KOPT-K1 (cell line): ENCODE data around the gene CNNM3.

Experiments
- H3K27ac ChIP-seq: fragments of 200-600 bp; sonication (generic); 2 replicates; pipeline ENCODE4 v1.5.1; 2016; ENCODE audit warnings: antibody characterized with exemption, mild to moderate bottlenecking, low read depth, low read length; ENCODE audit not compliant: poor library complexity, severe bottlenecking
- H3K36me3 ChIP-seq: fragments of 200-600 bp; sonication (generic); 2 replicates; pipeline ENCODE4 v1.5.1; 2017; ENCODE audit warnings: antibody characterized with exemption, mild to moderate bottlenecking, low read length, moderate library complexity; ENCODE audit not compliant: insufficient read depth
- H3K9me3 ChIP-seq: fragments of 200-600 bp; sonication (generic); 2 replicates; pipeline ENCODE4 v1.5.1; 2017; ENCODE audit warnings: antibody characterized with exemption, low read length, mild to moderate bottlenecking; ENCODE audit not compliant: insufficient read depth, poor library complexity, severe bottlenecking

CNNM3 gene

DNA sequence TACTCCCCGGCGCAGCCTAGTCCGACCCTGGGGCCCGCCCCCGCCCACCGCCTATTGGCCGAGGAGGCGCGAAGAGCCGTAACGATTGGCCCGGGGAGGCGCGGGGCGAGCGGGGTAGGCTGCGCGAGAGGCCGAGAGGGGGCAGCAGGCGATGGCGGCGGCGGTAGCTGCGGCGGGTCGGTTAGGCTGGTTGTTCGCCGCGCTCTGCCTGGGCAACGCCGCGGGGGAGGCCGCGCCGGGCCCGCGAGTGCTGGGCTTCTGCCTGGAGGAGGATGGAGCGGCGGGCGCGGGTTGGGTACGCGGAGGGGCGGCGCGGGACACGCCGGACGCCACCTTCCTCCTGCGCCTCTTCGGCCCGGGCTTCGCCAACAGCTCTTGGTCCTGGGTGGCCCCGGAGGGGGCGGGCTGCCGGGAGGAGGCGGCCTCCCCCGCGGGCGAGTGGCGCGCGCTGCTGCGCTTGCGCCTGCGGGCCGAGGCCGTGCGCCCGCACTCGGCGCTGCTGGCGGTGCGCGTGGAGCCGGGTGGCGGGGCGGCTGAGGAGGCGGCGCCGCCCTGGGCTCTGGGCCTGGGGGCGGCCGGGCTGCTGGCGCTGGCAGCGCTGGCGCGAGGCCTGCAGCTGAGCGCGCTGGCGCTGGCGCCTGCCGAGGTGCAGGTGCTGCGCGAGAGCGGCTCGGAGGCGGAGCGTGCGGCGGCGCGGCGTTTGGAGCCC lies at the start of gene CNNM3:
Gene CNNM3 (plus strand): TSS at position 142 of the 709 bp plus-strand sequence. CDS start 10 bp downstream, at position 152.
- Histone ChIP-seq H3K27ac (peak within 1 kb of the TSS; percentile 78), H3K36me3 (peaks cover 50% of the 10 kb centered on the region), H3K9me3 (no peaks in the 10 kb centered on the region)

DNA sequence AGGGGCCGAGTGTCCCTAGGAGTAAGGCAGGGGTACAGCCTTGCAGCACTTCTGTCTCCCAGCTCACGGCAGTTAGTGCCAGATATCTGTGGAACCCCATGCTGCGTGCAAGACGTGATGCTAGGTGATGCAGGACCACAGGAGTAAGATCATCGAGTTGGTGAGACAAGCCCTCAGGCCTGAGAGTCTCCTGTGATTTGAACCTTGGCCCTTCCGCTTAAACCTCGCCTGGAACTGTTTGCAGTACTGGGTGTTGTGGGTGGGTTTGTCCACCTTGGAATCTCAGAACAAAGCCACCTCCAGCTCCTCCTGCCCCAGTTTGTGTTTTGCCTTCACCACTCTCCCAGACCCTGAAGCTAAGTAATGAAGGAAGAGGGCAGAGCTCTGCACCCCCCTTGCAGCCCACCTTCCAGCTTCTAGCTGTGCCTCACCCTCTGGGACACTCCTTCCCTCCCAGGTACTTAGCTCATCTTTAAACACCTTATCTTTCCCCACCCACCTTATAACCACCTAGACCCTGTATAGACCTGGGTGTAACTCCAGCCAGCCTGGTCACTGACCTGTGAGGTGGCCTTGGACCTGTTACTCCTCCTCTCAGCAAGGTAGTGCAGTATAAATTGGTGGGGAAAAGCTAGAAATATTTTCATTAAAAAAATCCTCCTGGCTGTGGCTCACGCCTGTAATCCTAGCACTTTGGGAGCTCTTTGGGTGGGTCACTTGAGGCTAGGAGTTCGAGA lies 48.8 kb upstream of the CNNM3 start:
- H3K27ac ChIP-seq, result no peak overlapping the region
- no peaks in the 10 kb centered on the region for H3K36me3 ChIP-seq
- H3K9me3 ChIP-seq, result no peaks in the 10 kb centered on the region

DNA sequence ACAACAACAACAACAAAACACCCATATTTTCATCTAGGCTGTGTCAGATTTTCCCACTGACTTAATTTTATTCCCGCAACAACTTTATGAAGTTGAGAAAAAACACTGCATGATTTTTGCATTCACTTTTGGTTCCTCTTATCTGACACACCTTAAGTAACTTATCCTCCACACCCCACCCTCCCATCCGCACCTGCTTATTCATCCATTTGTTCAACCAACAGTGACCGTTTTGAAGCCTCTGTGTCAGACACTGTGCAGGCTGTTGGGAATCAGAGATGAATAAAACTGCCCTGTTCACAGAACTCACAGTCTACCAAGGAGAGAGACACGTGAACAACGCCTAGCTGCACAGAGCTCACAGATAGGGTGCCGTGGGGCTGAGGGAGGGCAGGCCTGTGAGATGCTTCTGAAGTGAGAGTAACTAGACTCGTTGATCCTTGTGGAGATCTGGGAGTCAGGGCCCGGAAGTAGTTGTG lies 47.9 kb upstream of the CNNM3 start:
- no peaks in the 10 kb centered on the region for H3K9me3 ChIP-seq
- no peak overlapping the region for H3K27ac ChIP-seq
- H3K36me3 ChIP-seq, result no peaks in the 10 kb centered on the region

DNA sequence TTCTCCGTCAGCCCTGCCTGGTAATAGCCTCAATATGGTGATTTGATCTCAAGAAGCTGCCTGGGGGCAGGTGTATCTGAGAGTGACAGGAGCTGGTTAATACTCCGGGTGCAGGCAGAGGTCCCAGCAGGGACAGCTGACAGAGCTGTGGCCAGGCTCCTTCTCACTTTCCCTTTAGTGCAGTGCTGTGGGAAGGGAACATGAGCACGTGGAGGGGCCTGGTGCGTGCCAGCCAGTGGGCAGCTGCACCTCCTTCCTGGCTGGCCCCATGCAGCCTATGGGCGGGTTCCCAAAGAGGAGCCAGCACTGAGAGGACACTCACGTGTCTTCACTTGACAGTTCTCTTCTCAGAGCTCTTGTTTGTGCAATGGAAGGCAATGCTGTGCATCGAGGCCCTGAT lies 46.3 kb upstream of the CNNM3 start:
- Histone ChIP-seq H3K9me3 (no peaks in the 10 kb centered on the region), H3K27ac (no peak overlapping the region), H3K36me3 (no peaks in the 10 kb centered on the region)

DNA sequence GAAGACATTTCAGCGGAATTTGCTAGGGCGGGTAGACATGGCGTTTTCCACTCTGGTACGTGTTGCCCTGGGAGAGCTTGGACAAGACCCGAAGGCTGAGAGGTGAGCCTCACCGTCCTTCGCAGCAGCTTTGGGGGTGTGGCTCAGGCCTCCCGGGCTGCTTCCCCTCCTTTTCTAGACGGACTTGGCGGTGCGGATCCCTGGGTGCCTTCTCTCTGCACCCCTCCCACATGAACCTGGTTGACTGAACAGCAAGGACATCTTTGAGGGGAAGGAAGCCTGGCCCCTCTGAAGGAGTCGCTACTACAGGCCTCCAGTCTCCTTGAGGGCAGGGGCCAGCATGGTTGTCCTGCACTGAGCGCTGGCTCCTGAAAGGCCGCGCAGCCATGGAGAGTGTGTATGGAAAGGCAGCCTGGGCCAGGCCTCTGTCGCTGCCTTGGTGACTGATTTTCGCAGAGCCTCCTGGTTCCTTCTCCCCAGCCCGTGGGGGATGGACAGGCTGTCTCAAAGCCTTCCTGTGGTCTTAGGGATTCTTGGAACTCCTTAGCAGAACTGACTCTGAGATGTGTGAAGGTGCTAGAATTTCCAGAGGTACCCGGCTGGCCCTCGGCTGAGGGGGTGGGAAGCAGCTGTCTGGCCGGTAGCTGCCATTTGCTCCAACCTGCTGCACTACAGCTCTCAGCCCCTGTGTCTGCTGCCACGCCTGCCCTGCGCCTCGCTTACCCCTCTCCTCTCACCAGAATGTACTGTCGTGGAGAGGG lies 45.4 kb upstream of the CNNM3 start:
- no peaks in the 10 kb centered on the region for H3K9me3 ChIP-seq
- H3K27ac ChIP-seq, result no peak overlapping the region
- H3K36me3 ChIP-seq, result no peaks in the 10 kb centered on the region

DNA sequence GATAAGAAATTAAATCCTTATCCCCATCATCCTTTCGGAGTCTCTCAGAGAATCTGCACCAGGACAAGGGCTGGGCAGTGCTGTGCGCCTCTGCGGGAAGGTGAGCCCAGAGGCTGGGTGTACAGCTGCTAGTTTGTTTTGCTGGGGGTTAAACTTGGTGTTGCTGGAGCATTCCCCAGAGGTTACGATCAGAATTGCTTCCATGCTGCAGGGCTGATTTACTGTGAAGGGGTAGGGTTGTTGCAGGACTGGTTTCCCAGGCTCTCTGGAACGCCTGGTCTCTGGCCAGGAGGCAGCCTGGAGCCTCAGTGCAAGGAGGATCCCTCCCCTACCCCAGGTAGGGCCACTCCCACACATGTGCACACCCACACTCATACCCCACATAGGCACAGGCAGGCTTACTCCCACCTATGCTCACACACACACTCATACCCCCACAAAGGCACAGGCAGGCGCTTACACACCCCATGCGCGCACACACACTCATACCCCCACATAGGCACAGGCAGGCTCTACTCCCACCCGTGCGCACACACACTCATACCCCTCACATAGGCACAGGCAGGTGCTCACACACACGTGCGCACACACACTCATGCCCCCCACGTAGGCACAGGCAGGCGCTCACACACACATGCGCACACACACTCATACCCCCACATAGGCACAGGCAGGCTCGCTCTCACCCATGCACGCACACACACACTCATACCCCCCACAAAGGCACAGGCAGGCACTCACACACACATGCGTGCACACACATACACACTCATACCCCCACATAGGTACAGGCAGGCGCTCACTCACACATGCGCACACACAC lies 44.1 kb upstream of the CNNM3 start:
- Histone ChIP-seq H3K36me3 (no peaks in the 10 kb centered on the region), H3K9me3 (no peaks in the 10 kb centered on the region), H3K27ac (no peak overlapping the region)

DNA sequence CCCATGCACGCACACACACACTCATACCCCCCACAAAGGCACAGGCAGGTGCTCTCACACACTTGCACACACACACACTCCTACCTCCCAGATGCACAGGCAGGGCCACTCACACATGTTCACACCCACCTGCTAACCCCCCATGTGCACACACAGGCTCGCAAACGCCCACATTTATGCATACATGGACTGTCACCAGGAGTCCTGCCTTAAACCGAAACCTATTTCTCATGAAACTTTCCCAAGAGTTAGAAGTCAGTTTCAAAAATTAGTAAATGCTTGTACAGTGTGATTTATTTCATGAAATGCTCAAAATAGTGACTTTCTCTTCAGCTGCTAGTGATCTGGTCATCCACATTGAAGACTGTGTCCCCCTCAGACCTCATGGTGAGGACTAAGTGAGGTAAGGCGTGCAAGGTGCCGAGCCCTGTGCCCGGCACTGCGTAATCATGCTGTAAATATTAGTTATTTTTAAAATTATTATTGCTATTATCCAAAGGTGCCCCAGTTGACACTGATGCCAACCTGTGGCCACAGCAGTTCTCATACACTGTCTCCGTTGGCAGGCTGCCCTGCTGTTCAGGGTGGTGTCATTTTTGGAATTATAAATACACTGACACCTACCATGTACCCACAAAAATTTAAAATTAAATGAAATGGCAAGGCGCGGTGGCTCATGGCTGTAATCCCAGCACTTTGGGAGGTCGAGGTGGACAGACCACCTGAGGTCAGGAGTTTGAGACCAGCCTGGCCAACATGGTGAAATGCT lies 43.0 kb upstream of the CNNM3 start:
- Histone ChIP-seq H3K9me3 (no peaks in the 10 kb centered on the region), H3K36me3 (no peaks in the 10 kb centered on the region), H3K27ac (peak overlapping the region; percentile 59)

DNA sequence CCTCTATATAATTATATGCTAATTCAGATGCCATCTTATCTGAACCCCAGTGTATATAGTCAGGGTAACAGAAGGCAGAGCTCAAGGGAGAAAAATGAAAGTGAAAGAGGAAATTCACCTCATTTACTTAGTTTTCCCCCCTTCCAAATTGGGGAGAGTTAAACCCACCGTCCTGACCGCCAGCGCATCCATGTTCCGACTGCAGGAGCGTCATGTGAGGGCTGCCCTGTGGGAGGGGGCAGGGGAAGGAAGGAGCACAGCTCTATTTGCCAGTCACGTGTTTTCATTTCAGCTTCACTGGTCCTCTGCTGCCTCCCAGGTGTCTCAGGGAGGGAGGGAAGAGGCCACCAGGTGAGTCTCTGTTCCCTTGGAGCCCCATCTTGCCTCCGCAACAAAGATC lies 42.1 kb upstream of the CNNM3 start:
- no peaks in the 10 kb centered on the region for H3K9me3 ChIP-seq
- peak overlapping the region; percentile 59 for H3K27ac ChIP-seq
- H3K36me3 ChIP-seq, result no peaks in the 10 kb centered on the region

DNA sequence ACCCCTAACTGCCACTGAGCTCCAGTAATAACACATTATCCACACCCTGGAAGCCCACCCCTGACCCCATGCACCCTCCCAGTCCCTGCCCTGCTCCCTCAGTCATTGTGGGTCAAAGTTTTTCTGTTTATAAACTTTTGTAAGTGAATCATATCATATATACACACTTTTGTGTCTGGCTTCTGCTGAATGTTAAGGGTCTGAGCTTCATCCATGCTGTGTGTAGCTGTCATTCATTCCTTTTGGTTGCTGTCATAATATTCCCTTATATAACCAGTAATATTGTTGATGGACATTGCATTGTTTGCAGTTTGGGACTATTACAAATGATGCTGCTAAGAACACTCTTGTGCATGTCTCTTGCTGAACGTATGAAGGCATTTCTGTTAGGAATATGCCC lies 40.9 kb upstream of the CNNM3 start:
- no peaks in the 10 kb centered on the region for H3K36me3 ChIP-seq
- no peaks in the 10 kb centered on the region for H3K9me3 ChIP-seq
- H3K27ac ChIP-seq, result no peak overlapping the region

DNA sequence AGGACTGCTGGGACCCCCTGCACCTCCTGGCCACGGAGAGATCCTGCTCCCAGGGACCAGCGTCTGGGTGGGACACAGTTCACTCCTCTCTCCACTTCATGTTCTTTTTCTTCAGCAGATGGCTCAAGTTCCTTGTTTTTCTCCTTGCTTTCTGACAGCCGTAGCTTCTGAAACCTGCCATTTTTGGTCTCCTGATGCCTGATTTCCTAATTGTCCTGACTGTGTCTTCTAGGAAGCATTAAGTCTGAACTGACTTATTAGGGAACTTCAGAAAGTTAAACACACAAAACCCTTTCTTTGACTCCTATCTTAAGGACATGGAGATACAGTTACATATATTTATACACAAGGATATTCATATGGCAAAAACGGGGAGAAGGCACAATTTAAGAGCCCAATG lies 32.7 kb upstream of the CNNM3 start:
- Histone ChIP-seq H3K9me3 (no peaks in the 10 kb centered on the region), H3K27ac (no peak overlapping the region), H3K36me3 (no peaks in the 10 kb centered on the region)

DNA sequence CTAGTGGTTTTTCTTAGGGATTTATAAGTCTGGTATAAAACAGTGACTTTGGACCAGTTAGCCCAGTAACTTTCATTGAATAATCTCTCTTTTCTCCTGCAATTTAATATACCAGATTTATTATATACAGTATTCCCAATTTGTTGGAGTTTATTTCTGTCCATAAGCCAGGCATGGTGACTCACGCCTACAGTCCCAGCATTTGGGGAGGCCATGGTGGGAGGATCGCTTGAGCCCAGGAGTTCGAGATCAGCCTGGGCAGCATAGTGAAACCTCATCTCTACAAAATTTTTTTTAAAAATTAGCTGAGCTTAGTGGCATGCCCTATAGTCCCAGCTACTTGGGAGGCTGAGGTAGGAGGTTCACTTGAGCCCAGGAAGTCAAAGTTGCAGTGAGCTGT lies 28.7 kb upstream of the CNNM3 start:
- H3K27ac ChIP-seq, result no peak overlapping the region
- no peaks in the 10 kb centered on the region for H3K9me3 ChIP-seq
- no peaks in the 10 kb centered on the region for H3K36me3 ChIP-seq

DNA sequence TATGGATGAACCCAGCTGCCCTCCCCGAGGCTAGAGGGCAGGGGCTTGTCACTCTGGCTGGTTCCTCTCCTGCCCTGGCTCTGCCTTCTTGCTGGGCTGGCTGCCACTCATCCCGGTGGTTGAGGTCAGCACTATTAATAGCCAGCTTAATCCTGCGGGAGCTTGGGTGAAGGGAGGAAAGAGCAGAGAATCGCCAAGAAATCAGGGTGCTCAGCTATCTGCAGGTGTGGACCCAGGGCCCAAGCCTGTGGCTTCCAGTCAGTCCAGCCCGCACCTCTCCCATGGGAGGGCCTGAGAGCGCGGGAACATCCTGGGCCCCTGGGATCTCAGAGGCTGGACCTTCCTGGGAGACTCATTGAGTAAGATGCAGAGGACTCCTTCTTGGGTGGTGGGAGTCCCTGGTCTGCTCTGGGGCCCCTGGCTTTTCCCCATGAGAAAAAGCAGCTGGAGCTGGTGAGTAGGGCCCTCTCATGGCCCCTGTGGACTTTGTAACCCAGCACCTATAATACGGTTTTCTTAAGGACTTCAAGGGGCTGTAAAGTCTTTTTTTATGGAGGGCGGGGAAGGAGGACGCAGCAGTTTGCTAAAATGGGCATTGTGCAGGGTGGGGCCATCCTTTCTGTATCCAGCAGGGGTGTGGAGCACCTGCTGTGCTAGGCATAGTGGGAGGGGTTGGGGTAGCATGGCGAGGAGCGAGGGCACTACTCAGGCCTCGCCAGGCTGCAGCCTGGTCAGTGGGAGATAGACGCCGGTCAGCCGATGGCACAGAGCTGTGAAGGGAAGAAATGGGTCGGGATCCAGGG lies 27.4 kb upstream of the CNNM3 start:
- Histone ChIP-seq H3K36me3 (no peaks in the 10 kb centered on the region), H3K27ac (no peak overlapping the region), H3K9me3 (no peaks in the 10 kb centered on the region)

DNA sequence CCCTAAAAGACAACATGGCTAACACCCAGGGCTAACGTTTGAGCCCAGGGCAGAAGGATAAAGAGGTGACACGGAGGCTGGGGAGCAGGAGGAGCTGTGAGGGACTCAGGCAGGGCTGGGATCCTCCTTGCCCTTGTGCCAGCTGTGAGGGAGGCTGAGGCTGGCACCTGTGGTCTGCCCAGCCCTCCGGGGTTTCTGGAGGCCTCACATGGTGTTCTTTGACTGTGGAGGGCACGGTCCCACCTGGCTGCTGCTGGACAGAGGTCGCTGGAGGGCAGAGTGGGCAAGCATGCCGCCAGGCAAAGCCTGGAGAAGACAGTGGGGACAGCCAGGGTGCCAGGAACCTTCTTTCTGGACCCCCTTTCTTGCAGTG lies 26.8 kb upstream of the CNNM3 start:
- Histone ChIP-seq H3K36me3 (no peaks in the 10 kb centered on the region), H3K27ac (no peak overlapping the region), H3K9me3 (no peaks in the 10 kb centered on the region)
